Camera-type eye (tissue), 1 donor: ENCODE results near the gene ZNF620. TPM values are rescaled to one million over a fixed set of nuclear protein-coding genes. Genes with fewer than 3 reads are reported as not detected.

Experiments used
- total RNA-seq: library from RNA; depleted of rRNA; stranded (reverse); fragments of >200 nt; gene quantifications from one replicate; pipeline ENCODE4 v1.2.3, GENCODE V29; 2014

ZNF620 gene
- 15.3 TPM for total RNA-seq

GRCh38 chr3:40505599-40506462 is at the start of gene ZNF620:
Gene ZNF620 (plus strand): TSS chr3:40506039. CDS start chr3:40506353, 314 bp downstream.

GRCh38 chr3:40456940-40457823 is 48.7 kb upstream of the ZNF620 start, which contains the start of gene RPL14:
Gene RPL14 (plus strand): TSS chr3:40457339. CDS start chr3:40457472, 133 bp downstream.

GRCh38 chr3:40476478-40477470 is 29.1 kb upstream of the ZNF620 start, which contains the start of gene ZNF619:
Gene ZNF619 (plus strand): TSS chr3:40477122. CDS start chr3:40477980, 858 bp downstream.

GRCh38 chr3:40524568-40525285 is 18.9 kb downstream of the ZNF620 start, which contains the start of gene ZNF621:
Gene ZNF621 (plus strand): TSS chr3:40524960. CDS start chr3:40525841, 881 bp downstream.

Other genes starting within 250 kb of the ZNF620 start
- 39.6 TPM for gene EIF1B, start 196.3 kb upstream of the ZNF620 start, total RNA-seq
- gene ENTPD3, start 118.9 kb upstream of the ZNF620 start, total RNA-seq = 1.7 TPM
- gene RPL14, start 48.7 kb upstream of the ZNF620 start, total RNA-seq = 294 TPM
- 13.4 TPM for gene ZNF619, start 28.9 kb upstream of the ZNF620 start, total RNA-seq
- 21.1 TPM for gene ZNF621, start 18.9 kb downstream of the ZNF620 start, total RNA-seq